Astrocyte (in vitro differentiated cells and primary cell): ENCODE results near the gene KANK2.

ENCODE experiments used
- EZH2 ChIP-seq: IDR thresholded peaks from 2 replicates; pipeline ENCODE4 v1.6.1; 2012; ENCODE audit warnings: mild to moderate bottlenecking, low read length, inconsistent platforms; ENCODE audit not compliant: insufficient read depth
- TF ChIP-seq, protein P1 (sequence below): IDR thresholded peaks from 2 replicates; pipeline ENCODE4 v1.5.1; 2011; ENCODE audit warnings: low read depth, mild to moderate bottlenecking, inconsistent platforms, low read length, moderate library complexity; ENCODE audit not compliant: insufficient read depth

- TF ChIP-seq, protein P1, sequence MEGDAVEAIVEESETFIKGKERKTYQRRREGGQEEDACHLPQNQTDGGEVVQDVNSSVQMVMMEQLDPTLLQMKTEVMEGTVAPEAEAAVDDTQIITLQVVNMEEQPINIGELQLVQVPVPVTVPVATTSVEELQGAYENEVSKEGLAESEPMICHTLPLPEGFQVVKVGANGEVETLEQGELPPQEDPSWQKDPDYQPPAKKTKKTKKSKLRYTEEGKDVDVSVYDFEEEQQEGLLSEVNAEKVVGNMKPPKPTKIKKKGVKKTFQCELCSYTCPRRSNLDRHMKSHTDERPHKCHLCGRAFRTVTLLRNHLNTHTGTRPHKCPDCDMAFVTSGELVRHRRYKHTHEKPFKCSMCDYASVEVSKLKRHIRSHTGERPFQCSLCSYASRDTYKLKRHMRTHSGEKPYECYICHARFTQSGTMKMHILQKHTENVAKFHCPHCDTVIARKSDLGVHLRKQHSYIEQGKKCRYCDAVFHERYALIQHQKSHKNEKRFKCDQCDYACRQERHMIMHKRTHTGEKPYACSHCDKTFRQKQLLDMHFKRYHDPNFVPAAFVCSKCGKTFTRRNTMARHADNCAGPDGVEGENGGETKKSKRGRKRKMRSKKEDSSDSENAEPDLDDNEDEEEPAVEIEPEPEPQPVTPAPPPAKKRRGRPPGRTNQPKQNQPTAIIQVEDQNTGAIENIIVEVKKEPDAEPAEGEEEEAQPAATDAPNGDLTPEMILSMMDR, result no peak
- no peak for TF ChIP-seq EZH2
These were observed 37.5 kb downstream of the KANK2 start for GRCh38 chr19:11159598-11160439.
